NCI-H774 (cell line): Measurements from ENCODE around the gene CPEB3.
"Not testable (repeated sequence)": the region's sequence is repeated elsewhere in the genome, so short reads cannot be mapped to it uniquely, and the experiment has no call there.

ENCODE experiments used
- DNase-seq: peaks from one replicate; lab custom pipeline; 2025; lab: John Stamatoyannopoulos, UW

Gene CPEB3

GRCh38 chr10:92142512-92142911 lies 148.4 kb downstream of the CPEB3 start:
- no peak for DNase-seq

- not testable (repeated sequence) for DNase-seq
Observed at GRCh38 chr10:92141147-92141546, 149.7 kb downstream of the CPEB3 start.

GRCh38 chr10:92134049-92134448 lies 156.8 kb downstream of the CPEB3 start:
- DNase-seq: not testable (repeated sequence)

- DNase-seq: no peak
Observed at GRCh38 chr10:92131275-92131820, 159.5 kb downstream of the CPEB3 start.

GRCh38 chr10:92130622-92131274 lies 160.1 kb downstream of the CPEB3 start:
- DNase-seq: no peak

GRCh38 chr10:92126100-92126650 lies 164.7 kb downstream of the CPEB3 start:
- no peak for DNase-seq

GRCh38 chr10:92125144-92125543 lies 165.7 kb downstream of the CPEB3 start:
- no peak for DNase-seq

GRCh38 chr10:92124616-92125143 lies 166.2 kb downstream of the CPEB3 start:
- DNase-seq: no peak

- no peak for DNase-seq
Observed at GRCh38 chr10:92124020-92124419, 166.9 kb downstream of the CPEB3 start.

GRCh38 chr10:92122941-92123450 lies 167.9 kb downstream of the CPEB3 start:
- no peak for DNase-seq

GRCh38 chr10:92121686-92122492 lies 169.0 kb downstream of the CPEB3 start:
- no peak for DNase-seq

- no peak for DNase-seq
Observed at GRCh38 chr10:92119340-92119739, 171.5 kb downstream of the CPEB3 start.

GRCh38 chr10:92114917-92115316 lies 176.0 kb downstream of the CPEB3 start:
- DNase-seq: not testable (repeated sequence)

- DNase-seq: no peak
Observed at GRCh38 chr10:92113911-92114600, 176.8 kb downstream of the CPEB3 start.

- no peak for DNase-seq
Observed at GRCh38 chr10:92112462-92112861, 178.4 kb downstream of the CPEB3 start.

GRCh38 chr10:92111336-92111939 lies 179.4 kb downstream of the CPEB3 start:
- DNase-seq: no peak

- DNase-seq: no peak
Observed at GRCh38 chr10:92110039-92110794, 180.7 kb downstream of the CPEB3 start.

GRCh38 chr10:92108747-92109146 lies 182.1 kb downstream of the CPEB3 start:
- no peak for DNase-seq

GRCh38 chr10:92108120-92108519 lies 182.8 kb downstream of the CPEB3 start:
- DNase-seq: no peak

- DNase-seq: no peak
Observed at GRCh38 chr10:92103376-92104090, 187.3 kb downstream of the CPEB3 start.
